Lower leg skin (tissue), 4 donors: ENCODE data around the gene RAD9A. TPM values are rescaled to one million over a fixed set of nuclear protein-coding genes. Genes with fewer than 3 reads are reported as not detected.
A peak's percentile ranks its signal among the peaks of the same experiment; 100 is the strongest.

Experiments used
- DNase-seq, 2 donors: peaks; one replicate each; pipeline ENCODE4 v3.0.0-alpha.2; 2019; ENCODE audit warnings: low spot score in 2 of 2
- H3K4me3 ChIP-seq: fragments of 200-600 bp; sonication (generic); 2 replicates; pipeline ENCODE4 v1.5.1; 2017; ENCODE audit warnings: mild to moderate bottlenecking, low read depth; ENCODE audit not compliant: poor library complexity, severe bottlenecking
- POLR2A ChIP-seq, 2 donors: fragments of 450-650 bp; IDR thresholded peaks; one replicate each; pipeline ENCODE4 v1.6.1; 2016 to 2017; ENCODE audit warnings: antibody characterized with exemption in 2 of 2, mild to moderate bottlenecking in 1 of 2, moderate library complexity in 1 of 2
- WGBS, 2 donors: methylation state at CpG; one replicate each; pipeline ENCODE4 v1.1.5; 2018; 5-methylcytosine and 5-hydroxymethylcytosine counted together
- intact Hi-C: fragments of 100-400 bp; cut with DNase I; formaldehyde crosslinking; loops from one replicate; pipeline ENCODE4 v1.15.0; 2023; ENCODE audit warnings: low total_unique reads
- total RNA-seq, 4 donors: library from RNA; depleted of rRNA; stranded (reverse); fragments of >200 nt; gene quantifications; one replicate each; pipeline ENCODE4 v1.1.0, GENCODE V29; 2016
- TF ChIP-seq, protein P1 (sequence below), 3 donors: fragments of 450-650 bp; IDR thresholded peaks; one replicate each; pipeline ENCODE4 v1.5.1; 2016; ENCODE audit warnings: antibody characterized with exemption in 3 of 3, mild to moderate bottlenecking in 3 of 3, moderate library complexity in 2 of 3

The RAD9A gene
- total RNA-seq, 4 donors from 2014 or later: 24.9 to 28.5 (median 27.2) TPM

DNA sequence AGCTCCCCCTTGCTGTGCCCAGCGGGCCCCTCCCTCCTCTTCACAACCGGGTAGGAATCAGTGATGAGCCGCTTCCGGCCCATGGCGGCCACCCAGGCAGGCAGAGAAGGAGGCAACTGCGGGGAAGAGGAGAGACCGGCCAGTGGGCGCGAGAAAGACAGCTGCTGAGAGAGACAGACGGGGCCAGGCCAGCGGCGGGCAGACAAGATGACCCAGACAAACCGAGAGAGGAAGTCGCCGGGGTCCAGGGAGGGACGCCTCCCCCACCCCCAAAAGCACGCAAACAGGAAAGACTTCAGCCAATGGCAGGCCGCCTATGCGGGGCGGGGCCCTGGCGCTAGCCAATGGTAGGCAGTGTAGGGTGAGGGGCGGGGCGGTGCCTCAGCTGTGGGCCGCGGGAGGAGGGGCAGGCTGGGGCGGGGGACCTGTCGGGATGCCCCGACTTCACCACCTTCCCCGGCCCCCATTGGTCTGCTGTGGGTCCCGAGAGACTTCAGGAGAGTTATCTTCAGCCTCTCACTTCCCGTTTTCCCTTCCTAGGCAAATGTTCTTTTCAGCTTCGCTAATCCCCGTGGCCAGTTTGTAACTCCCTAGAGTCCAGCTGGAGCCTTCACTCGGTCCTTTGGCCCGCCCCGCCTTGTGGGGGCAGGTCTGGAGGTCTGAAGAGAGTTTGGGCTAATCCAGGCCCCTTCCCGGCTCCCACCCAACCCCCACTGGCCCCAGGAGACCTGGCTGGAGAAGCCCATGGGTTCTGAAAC, 38.3 kb upstream of the RAD9A start, which contains the start of gene POLD4:
TSS of gene POLD4 (minus strand) at position 230 of the 758 bp plus-strand sequence. CDS start at position 83, 147 bp downstream.
- peak in 1 of 2 donors; percentile 66 for TF ChIP-seq POLR2A (IDR thresholded peaks at IDR 0.05)
- TF ChIP-seq, protein P1, sequence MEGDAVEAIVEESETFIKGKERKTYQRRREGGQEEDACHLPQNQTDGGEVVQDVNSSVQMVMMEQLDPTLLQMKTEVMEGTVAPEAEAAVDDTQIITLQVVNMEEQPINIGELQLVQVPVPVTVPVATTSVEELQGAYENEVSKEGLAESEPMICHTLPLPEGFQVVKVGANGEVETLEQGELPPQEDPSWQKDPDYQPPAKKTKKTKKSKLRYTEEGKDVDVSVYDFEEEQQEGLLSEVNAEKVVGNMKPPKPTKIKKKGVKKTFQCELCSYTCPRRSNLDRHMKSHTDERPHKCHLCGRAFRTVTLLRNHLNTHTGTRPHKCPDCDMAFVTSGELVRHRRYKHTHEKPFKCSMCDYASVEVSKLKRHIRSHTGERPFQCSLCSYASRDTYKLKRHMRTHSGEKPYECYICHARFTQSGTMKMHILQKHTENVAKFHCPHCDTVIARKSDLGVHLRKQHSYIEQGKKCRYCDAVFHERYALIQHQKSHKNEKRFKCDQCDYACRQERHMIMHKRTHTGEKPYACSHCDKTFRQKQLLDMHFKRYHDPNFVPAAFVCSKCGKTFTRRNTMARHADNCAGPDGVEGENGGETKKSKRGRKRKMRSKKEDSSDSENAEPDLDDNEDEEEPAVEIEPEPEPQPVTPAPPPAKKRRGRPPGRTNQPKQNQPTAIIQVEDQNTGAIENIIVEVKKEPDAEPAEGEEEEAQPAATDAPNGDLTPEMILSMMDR (IDR thresholded peaks at IDR 0.05): no peak
- peak; percentile 98 to 100 for DNase-seq
- intact Hi-C loops: no loop called here
- peak within 1 kb of the TSS; percentile 78 for H3K4me3 ChIP-seq
- 1% methylated on average over 33 to 37 of the region's 37 CpGs for WGBS, 2 donors

DNA sequence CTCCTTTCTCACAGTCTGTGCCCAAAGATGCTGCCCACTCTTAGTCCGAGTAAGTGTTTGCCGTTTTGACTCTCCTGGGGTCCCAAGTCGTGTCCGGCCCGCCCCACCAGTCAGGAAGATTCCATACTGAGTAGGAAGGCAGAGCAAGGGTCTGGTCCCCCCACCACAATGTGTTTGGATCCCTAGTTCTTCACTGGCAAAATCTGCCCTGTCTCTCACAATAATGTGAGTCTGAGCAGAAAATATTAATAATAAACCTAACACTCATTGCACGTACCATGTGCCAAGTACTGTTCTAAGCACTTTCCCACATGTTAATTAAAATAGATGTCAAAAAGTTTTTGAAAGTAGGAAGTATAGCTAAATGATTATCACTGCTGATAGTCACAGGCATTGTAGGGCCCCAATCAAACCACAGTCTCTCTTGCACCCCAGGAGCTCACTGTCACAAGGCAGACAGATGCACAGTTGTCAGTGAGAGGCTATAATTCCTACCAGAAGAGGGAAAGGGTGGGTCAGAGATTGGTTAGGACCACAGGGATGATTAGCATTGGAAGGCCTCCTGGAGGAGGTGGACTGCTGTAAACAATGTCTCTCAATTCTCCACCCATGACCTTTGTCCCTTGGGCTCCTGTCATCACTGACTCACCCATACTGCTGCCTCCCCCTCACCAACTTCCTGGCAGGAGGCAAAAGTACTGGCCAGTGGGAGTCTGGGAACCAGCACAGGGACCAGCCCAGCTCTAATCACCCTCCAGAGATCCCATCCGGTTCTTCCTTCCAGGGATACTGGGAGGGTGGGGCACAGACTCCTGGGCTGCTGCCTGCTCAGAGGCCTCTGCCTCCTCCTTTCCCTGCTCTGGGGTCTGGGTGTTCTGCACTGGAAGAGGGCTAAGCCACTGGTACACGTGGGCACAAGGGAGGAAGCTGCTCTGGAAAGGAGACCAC, 37.4 kb upstream of the RAD9A start:
- 17 to 19% methylated on average over 7 to 8 of the region's 8 CpGs for WGBS, 2 donors
- TF ChIP-seq POLR2A (IDR thresholded peaks at IDR 0.05): no peak
- TF ChIP-seq, protein P1 (IDR thresholded peaks at IDR 0.05): no peak
- H3K4me3 ChIP-seq: no peak overlapping the region
- DNase-seq: peak; percentile 64 to 90
- intact Hi-C loops: no loop called here

DNA sequence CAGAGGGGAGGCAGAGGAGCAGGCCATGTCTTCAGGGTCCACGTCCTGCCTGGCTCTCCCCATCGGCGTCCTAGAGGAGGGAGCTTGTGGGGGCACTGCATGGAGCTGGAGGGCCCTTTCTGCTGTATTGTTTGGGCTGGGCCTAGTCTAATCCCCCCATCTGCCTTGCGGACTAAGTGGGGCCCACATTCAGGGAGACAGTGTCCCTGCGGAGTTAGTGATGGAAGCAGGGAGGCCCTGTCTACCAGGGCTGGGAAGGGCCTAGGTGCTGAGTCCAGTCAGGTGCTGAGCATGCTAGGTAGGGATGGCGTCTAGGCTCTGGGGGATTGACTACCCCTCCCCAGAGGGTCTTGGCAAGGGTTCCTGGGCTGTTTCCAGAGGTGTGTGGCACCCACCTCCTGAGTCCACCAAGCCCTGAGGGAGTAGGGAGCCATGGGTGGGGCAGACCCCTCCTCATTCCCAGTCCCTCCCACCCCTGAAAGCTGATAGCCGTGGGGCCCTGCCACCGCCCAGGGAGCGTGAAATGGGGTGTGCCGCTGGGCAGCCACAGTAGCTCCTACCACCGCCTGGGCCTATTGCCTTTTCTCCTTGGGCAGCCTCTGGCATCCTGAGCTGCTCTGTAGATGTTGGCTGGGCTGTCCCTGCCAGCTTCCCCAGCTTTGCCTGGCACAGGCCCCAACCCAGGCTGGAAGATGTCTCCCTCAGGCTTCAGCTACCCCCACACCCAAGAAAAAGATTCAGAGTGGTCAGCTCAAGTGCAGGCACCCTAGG, 36.6 kb upstream of the RAD9A start:
- TF ChIP-seq, protein P1 (IDR thresholded peaks at IDR 0.05): no peak
- no peak for TF ChIP-seq POLR2A (IDR thresholded peaks at IDR 0.05)
- H3K4me3 ChIP-seq: no peak overlapping the region
- intact Hi-C loops: no loop called here
- 52 to 72% methylated on average over 5 to 8 of the region's 11 CpGs for WGBS, 2 donors
- DNase-seq: peak in 1 of 2 donors; percentile 21

DNA sequence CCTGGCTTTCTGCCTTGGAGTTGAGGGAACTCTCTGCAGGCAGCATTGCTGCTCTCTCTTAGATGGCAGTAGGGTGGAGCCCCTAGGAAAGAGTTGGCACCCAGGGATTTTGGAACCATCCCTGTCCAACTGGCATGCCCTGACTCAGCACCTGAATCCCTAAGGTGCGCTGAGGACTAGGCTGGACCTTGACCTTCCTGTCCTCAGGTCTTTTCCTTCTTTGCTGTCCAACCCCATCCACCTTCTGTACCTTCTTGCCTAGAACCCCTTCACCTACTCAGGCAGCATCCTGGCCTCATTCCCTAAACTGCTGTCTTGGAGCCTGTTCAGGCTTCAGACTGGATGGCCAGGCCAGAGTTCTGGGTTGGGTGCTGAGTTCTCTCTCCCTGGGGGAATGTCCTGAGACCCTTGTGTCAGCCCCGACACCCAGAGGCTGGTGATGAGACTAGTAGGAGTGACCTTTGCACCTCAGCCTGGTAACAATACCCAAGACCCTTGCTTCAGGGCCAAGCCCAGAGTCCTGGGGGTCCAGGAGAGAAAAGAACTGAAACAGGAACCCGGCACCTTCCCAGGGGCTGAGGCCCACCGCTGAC, 35.9 kb upstream of the RAD9A start:
- 63 to 65% methylated on average over 4 of the region's 4 CpGs for WGBS, 2 donors
- intact Hi-C loops: no loop called here

More for the DNA sequence above, 35.9 kb upstream of the RAD9A start:
- no peak overlapping the region for H3K4me3 ChIP-seq
- no peak for DNase-seq
- TF ChIP-seq, protein P1 (IDR thresholded peaks at IDR 0.05): no peak
- TF ChIP-seq POLR2A (IDR thresholded peaks at IDR 0.05): no peak
